Uterus (tissue), 2 donors: ENCODE results near the gene CD8B.
"Not testable (repeated sequence)": the region's sequence is repeated elsewhere in the genome, so short reads cannot be mapped to it uniquely, and the experiment has no call there.

Experiments
- POLR2A ChIP-seq, 2 donors: fragments of 450-650 bp; IDR thresholded peaks; one replicate each; pipeline ENCODE4 v1.6.1; 2016; ENCODE audit warnings: antibody characterized with exemption in 2 of 2, mild to moderate bottlenecking in 1 of 2, moderate library complexity in 1 of 2
- TF ChIP-seq, protein P1 (sequence below), 4 experiments: fragments of 200-600 bp in 2 of 4; fragments of 450-650 bp in 2 of 4; sonication (generic) in 2 of 4; IDR thresholded peaks; one replicate each; pipeline ENCODE4 v1.5.1; 2016 to 2019; ENCODE audit warnings: antibody characterized with exemption in 4 of 4, mild to moderate bottlenecking in 2 of 4, moderate library complexity in 1 of 4

DNA sequence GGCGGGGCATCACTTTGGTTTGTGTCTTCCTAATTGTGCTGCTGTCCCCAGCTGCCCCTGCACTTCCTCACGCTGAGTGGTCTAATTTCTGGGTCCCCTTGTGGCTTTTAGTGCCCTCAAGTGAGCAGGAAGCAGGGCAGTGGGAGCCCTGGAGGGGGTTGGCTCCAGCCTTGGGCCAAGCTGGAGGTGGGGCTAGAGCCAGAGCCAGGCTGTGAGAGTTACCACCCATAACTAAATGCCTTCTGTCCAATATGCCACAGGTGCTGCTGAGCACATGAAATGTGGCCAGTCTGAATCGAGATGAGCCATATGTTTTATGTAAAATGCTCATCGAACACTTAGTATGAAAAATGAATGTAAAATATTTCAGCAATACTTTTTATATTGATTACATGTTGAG is 5.2 kb downstream of the CD8B start:
- TF ChIP-seq, protein P1, sequence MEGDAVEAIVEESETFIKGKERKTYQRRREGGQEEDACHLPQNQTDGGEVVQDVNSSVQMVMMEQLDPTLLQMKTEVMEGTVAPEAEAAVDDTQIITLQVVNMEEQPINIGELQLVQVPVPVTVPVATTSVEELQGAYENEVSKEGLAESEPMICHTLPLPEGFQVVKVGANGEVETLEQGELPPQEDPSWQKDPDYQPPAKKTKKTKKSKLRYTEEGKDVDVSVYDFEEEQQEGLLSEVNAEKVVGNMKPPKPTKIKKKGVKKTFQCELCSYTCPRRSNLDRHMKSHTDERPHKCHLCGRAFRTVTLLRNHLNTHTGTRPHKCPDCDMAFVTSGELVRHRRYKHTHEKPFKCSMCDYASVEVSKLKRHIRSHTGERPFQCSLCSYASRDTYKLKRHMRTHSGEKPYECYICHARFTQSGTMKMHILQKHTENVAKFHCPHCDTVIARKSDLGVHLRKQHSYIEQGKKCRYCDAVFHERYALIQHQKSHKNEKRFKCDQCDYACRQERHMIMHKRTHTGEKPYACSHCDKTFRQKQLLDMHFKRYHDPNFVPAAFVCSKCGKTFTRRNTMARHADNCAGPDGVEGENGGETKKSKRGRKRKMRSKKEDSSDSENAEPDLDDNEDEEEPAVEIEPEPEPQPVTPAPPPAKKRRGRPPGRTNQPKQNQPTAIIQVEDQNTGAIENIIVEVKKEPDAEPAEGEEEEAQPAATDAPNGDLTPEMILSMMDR (IDR thresholded peaks at IDR 0.05): not testable (repeated sequence)
- TF ChIP-seq POLR2A (IDR thresholded peaks at IDR 0.05): not testable (repeated sequence)
